ENCODE results near the gene EIF5AL1. TPM values are rescaled to one million over a fixed set of nuclear protein-coding genes. Genes with fewer than 3 reads are reported as not detected.

EIF5AL1 gene
- total and polyA plus RNA-seq, 2 of the 13 experiments (the other 11 are each of a cell fraction or from before 2014, with no cell fraction given), result 0.22 to 0.50 TPM

- no peak for DNase-seq (ENCODE audit: low spot score)
- no peaks in the 10 kb centered on the region for H3K36me3 ChIP-seq (replicated peaks in 1 of 2; ENCODE audit: control insufficient read depth in 1 of 2, insufficient read depth in 2 of 2, low read length in 2 of 2)
- ChIA-PET POLR2A (no interaction called here), CTCF (ENCODE audit: low intra/inter-chr PET ratio, low total read pairs) (no interaction called here)
- no peak overlapping the region for H3K27ac ChIP-seq (ENCODE audit: extremely low read length, insufficient read depth, low read length)
- no peak for ATAC-seq
- H4K20me1 ChIP-seq (ENCODE audit: insufficient read depth, low read length), result no peaks in the 10 kb centered on the region
- no peak overlapping the region for H2AFZ ChIP-seq (ENCODE audit: low read length)
- H3K4me2 ChIP-seq (ENCODE audit: low read depth, low read length), result no peak overlapping the region
- 5% methylated on average over 3 of the region's 3 CpGs for WGBS (ENCODE audit: low lambda C conversion rate)
- intact Hi-C loops (cut with micrococcal nuclease; ENCODE audit: unreplicated experiment), result no loop called here
- no peak overlapping the region for H3K4me3 ChIP-seq (replicated peaks in 1 of 3; ENCODE audit: insufficient read depth in 1 of 3, low read depth in 2 of 3, low read length in 3 of 3)
- FAIRE-seq, result no peak
- in situ Hi-C loops (cut with HindIII; ENCODE audit: extremely low pct_ligation_motif_present, low pct_unique_long_range_greater_than_20kb), result no loop called here
- no peak overlapping the region for H3K9ac ChIP-seq (ENCODE audit: insufficient read depth, low read depth, low read length)
- no peaks in the 10 kb centered on the region for H3K79me2 ChIP-seq (ENCODE audit: insufficient read depth, low read length)
- peaks cover 1 to 61% of the 10 kb centered on the region in 2 experiments; a peak in 3 of 5 replicates for H3K27me3 ChIP-seq (ENCODE audit: control insufficient read depth in 1 of 2, insufficient read depth in 2 of 2, low read length in 2 of 2)
- no peaks in the 10 kb centered on the region for H3K9me3 ChIP-seq (ENCODE audit: low read length)
- H3K4me1 ChIP-seq (ENCODE audit: insufficient read depth, low read length), result no peaks in the 10 kb centered on the region
- no TSS peak for BruUV-seq (replicated peaks)
- TF ChIP-seq SOX5 (CRISPR knock-in tag; IDR thresholded peaks at IDR 0.05; ENCODE audit: borderline replicate concordance) (no peak), ATF2 (CRISPR knock-in tag; IDR thresholded peaks at IDR 0.05) (no peak), LCORL (IDR thresholded peaks at IDR 0.05) (no peak), LCORL (CRISPR knock-in tag; IDR thresholded peaks at IDR 0.05) (no peak)
Observed at GRCh38 chr10:79492839-79493238, 19.5 kb upstream of the EIF5AL1 start.

GRCh38 chr10:79493806-79494205 lies 18.5 kb upstream of the EIF5AL1 start:
- Histone ChIP-seq H4K20me1 (ENCODE audit: insufficient read depth, low read length) (no peaks in the 10 kb centered on the region), H3K4me1 (ENCODE audit: insufficient read depth, low read length) (no peaks in the 10 kb centered on the region), H3K4me3 (replicated peaks in 1 of 3; ENCODE audit: insufficient read depth in 1 of 3, low read depth in 2 of 3, low read length in 3 of 3) (no peak overlapping the region), H3K9ac (ENCODE audit: insufficient read depth, low read depth, low read length) (no peak overlapping the region), H3K9me3 (ENCODE audit: low read length) (no peaks in the 10 kb centered on the region), H3K27ac (ENCODE audit: extremely low read length, insufficient read depth, low read length) (no peak overlapping the region), H3K4me2 (ENCODE audit: low read depth, low read length) (no peak overlapping the region), H3K36me3 (replicated peaks in 1 of 2; ENCODE audit: control insufficient read depth in 1 of 2, insufficient read depth in 2 of 2, low read length in 2 of 2) (no peaks in the 10 kb centered on the region), H3K79me2 (ENCODE audit: insufficient read depth, low read length) (no peaks in the 10 kb centered on the region), H3K27me3 (ENCODE audit: control insufficient read depth in 1 of 2, insufficient read depth in 2 of 2, low read length in 2 of 2) (peaks cover 1 to 64% of the 10 kb centered on the region in 2 experiments; a peak in 3 of 5 replicates), H2AFZ (ENCODE audit: low read length) (no peak overlapping the region)
- DNase-seq (ENCODE audit: low spot score) (no peak), FAIRE-seq (no peak), ATAC-seq (no peak)
- 6% methylated on average over 1 of the region's 1 CpG for WGBS (ENCODE audit: low lambda C conversion rate)
- CTCF ChIA-PET (ENCODE audit: low intra/inter-chr PET ratio, low total read pairs), result no interaction called here
- POLR2A ChIA-PET, result no interaction called here
- BruUV-seq (replicated peaks), result no TSS peak
- in situ Hi-C loops (cut with HindIII; ENCODE audit: extremely low pct_ligation_motif_present, low pct_unique_long_range_greater_than_20kb) (no loop called here), intact Hi-C loops (cut with micrococcal nuclease; ENCODE audit: unreplicated experiment) (no loop called here)
- TF ChIP-seq ZNF552 (CRISPR knock-in tag; IDR thresholded peaks at IDR 0.05; ENCODE audit: borderline replicate concordance) (no peak), FOXK2 (IDR thresholded peaks at IDR 0.05) (no peak), ZNF432 (CRISPR knock-in tag; IDR thresholded peaks at IDR 0.05; ENCODE audit: borderline replicate concordance) (no peak), ZNF878 (CRISPR knock-in tag; IDR thresholded peaks at IDR 0.05) (no peak), CREBL2 (CRISPR knock-in tag; IDR thresholded peaks at IDR 0.05; ENCODE audit: borderline replicate concordance) (no peak), CREB1 (IDR thresholded peaks at IDR 0.05) (no peak), CREB1 (CRISPR knock-in tag; IDR thresholded peaks at IDR 0.05) (no peak), ZNF556 (CRISPR knock-in tag; IDR thresholded peaks at IDR 0.05; ENCODE audit: borderline replicate concordance) (no peak), KAT2B (IDR thresholded peaks at IDR 0.05; ENCODE audit: borderline replicate concordance, low read depth, low read length) (no peak), ZBTB3 (CRISPR knock-in tag; IDR thresholded peaks at IDR 0.05; ENCODE audit: borderline replicate concordance, low read depth) (no peak), YEATS2 (CRISPR knock-in tag; IDR thresholded peaks at IDR 0.05; ENCODE audit: borderline replicate concordance) (no peak), GPBP1L1 (CRISPR knock-in tag; IDR thresholded peaks at IDR 0.05) (no peak), HINFP (CRISPR knock-in tag; IDR thresholded peaks at IDR 0.05; ENCODE audit: low read depth) (no peak)
